Adrenal gland (tissue), 5 donors: ENCODE measurements around the gene GTF2IRD1.

Experiments used
- CTCF ChIP-seq, 6 experiments: fragments of 450-650 bp in 4 of 6; fragments of 200-600 bp in 2 of 6; sonication (generic) in 1 of 6; IDR thresholded peaks; 1 replicate in 5 of 6; 2 replicates in 1 of 6; pipeline versions ENCODE4 v1.5.1 to v1.8.0; 2016 to 2021; ENCODE audit warnings: antibody characterized with exemption in 6 of 6, mild to moderate bottlenecking in 2 of 6, moderate library complexity in 1 of 6
- POLR2A ChIP-seq, 2 donors: fragments of 450-650 bp; IDR thresholded peaks; one replicate each; pipeline ENCODE4 v1.6.1; 2017; ENCODE audit warnings: antibody characterized with exemption in 2 of 2, mild to moderate bottlenecking in 2 of 2, moderate library complexity in 1 of 2
- donor health status: DM: no; HTN: no; CAD: no.

GRCh38 chr7:74475987-74476350, 22.3 kb downstream of the GTF2IRD1 start:
- TF ChIP-seq CTCF (IDR thresholded peaks at IDR 0.05) (no peak), POLR2A (IDR thresholded peaks at IDR 0.05) (no peak)
